RWPE1 (cell line): ENCODE measurements around the gene PLAA.

Experiments used
- CTCF ChIA-PET: fragments of 350-600 bp; sonication (Branson Sonifier 250); formaldehyde crosslinking; extraction: SDS; loops from one replicate; lab custom pipeline; 2021; lab: Yijun Ruan, JAX
- POLR2A ChIA-PET: fragments of 400-600 bp; formaldehyde crosslinking; extraction: SDS; loops from one replicate; lab custom pipeline; 2020; ENCODE audit warnings: antibody characterized with exemption; ENCODE audit not compliant: low non-redundant PET; lab: Yijun Ruan, JAX
- DNase-seq: peaks from one replicate; pipeline ENCODE4 v3.0.0; 2012; ENCODE audit warnings: low spot score
- H3K27ac ChIP-seq: fragments of 450-650 bp; 2 replicates; pipeline ENCODE4 v1.5.1; 2017
- CTCF ChIP-seq: fragments of 450-650 bp; conservative IDR thresholded peaks from 2 replicates; pipeline ENCODE4 v1.5.1; 2017; ENCODE audit warnings: low read depth, mild to moderate bottlenecking

PLAA gene

GRCh38 chr9:26946753-26947727 is at the start of gene PLAA:
TSS of gene PLAA (minus strand) at chr9:26947242. CDS start at chr9:26947045, 197 bp downstream.
- peak within 1 kb of the TSS; percentile 96 for H3K27ac ChIP-seq
- ChIA-PET CTCF (interaction anchor here (0.6 kb wide), 1 partner anchor 80 kb away, joined by 3 read pairs; no protein-coding TSS in a partner anchor), POLR2A (interaction anchor here (0.5 kb wide), 1 partner anchor 157 kb away, joined by 3 read pairs; no protein-coding TSS in a partner anchor)
- no peak for TF ChIP-seq CTCF
- peak; percentile 90 for DNase-seq

GRCh38 chr9:26995810-26996209 is 48.8 kb upstream of the PLAA start:
- ChIA-PET CTCF (no interaction called here), POLR2A (no interaction called here)
- no peak for DNase-seq
- no peak overlapping the region for H3K27ac ChIP-seq
- no peak for TF ChIP-seq CTCF

GRCh38 chr9:26983340-26983739 is 36.3 kb upstream of the PLAA start:
- no peak for TF ChIP-seq CTCF
- ChIA-PET POLR2A (no interaction called here), CTCF (no interaction called here)

GRCh38 chr9:26975728-26976707 is 29.0 kb upstream of the PLAA start:
- POLR2A ChIA-PET = no interaction called here
- DNase-seq = no peak
- CTCF ChIA-PET = no interaction called here
- no peak overlapping the region for H3K27ac ChIP-seq
- TF ChIP-seq CTCF = peak; percentile 29

More at GRCh38 chr9:26983340-26983739, 36.3 kb upstream of the PLAA start:
- H3K27ac ChIP-seq = no peak overlapping the region
- DNase-seq = no peak

- no peak for TF ChIP-seq CTCF
- ChIA-PET CTCF (interaction anchor here (0.7 kb wide), 1 partner anchor 49 kb away, joined by 3 read pairs; no protein-coding TSS in a partner anchor), POLR2A (no interaction called here)
- H3K27ac ChIP-seq = no peak overlapping the region
- DNase-seq = no peak
Observed at GRCh38 chr9:26974927-26975326, 27.9 kb upstream of the PLAA start.

- DNase-seq = no peak
- no peak for TF ChIP-seq CTCF
- ChIA-PET CTCF (interaction anchor here (0.6 kb wide), 1 partner anchor 13 kb away, joined by 9 read pairs; no protein-coding TSS in a partner anchor), POLR2A (no interaction called here)
- no peak overlapping the region for H3K27ac ChIP-seq
Observed at GRCh38 chr9:26973989-26974388, 26.9 kb upstream of the PLAA start.
